GM18517 (cell line): Measurements from ENCODE around the gene INKA2.

Experiments
- ATAC-seq: cut with Tn5 transposase; IDR thresholded peaks from one replicate; pipeline ENCODE4 v1.9.1; 2021; ENCODE audit warnings: mild to moderate bottlenecking, moderate library complexity; ENCODE audit not compliant: unreplicated experiment

Gene INKA2

GRCh38 chr1:111739194-111739924 is at the start of gene INKA2:
Gene INKA2 (minus strand): TSS chr1:111739395. CDS start chr1:111739242, 153 bp downstream.
- ATAC-seq, result peak; percentile 79

- ATAC-seq, result no peak
These were observed 47.5 kb upstream of the INKA2 start for GRCh38 chr1:111786669-111787207.

DNA sequence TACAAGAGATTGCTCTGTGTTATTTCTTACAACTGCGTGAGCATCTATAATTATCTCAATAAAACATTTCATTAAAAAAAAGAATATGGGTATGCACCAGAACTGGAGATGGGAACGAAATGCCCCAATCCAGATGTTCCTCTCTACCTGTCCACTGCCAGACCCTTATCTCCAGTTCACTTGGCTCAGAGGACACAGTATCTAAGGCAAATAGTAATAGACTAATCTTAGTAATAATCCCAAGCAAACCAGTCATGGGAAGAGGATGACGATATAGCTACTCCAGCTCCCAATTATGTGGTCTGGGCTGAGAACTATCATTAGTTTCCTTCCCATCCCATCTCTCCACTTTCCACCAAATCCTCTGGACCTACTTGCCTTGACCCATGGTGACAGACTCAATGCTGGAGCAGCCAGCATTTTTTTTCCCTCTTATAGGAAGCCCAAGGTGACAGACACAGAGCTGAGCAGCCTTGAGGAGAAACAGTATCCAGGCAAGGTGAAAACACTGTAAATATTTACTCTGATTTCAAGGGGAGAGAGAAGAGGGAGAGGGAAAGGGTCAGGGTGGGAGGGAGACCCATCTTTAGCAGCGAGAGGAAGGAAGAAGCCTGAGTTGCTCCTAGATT is 45.2 kb upstream of the INKA2 start:
- ATAC-seq, result no peak

DNA sequence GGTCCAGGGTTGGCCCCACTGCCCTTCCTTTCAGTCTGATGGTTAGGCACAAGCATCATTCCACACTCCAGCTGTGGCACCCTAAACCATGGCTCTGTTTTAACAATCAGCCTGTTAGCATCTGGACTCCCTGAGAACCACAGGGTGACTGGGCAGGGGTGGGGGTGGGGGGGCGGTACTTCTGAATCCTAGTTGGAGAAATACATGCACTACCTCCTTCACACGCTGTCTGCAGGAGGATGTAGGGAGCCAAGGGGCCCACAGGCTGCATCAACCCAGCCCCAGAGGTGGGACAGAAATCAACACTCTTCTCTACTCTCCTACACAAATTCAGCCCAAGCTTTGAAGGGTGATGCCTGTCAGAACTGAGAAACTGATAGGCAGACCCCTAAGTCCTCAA is 40.4 kb upstream of the INKA2 start:
- no peak for ATAC-seq

- ATAC-seq, result no peak
These were observed 39.4 kb upstream of the INKA2 start for GRCh38 chr1:111778541-111779051.

- ATAC-seq, result no peak
These were observed 38.9 kb upstream of the INKA2 start for GRCh38 chr1:111778066-111778465.

- no peak for ATAC-seq
These were observed 38.1 kb upstream of the INKA2 start for GRCh38 chr1:111777301-111777700.

- ATAC-seq, result no peak
These were observed 37.7 kb upstream of the INKA2 start for GRCh38 chr1:111776861-111777260.

GRCh38 chr1:111776391-111776790 is 37.2 kb upstream of the INKA2 start:
- ATAC-seq, result no peak

GRCh38 chr1:111775966-111776365 is 36.8 kb upstream of the INKA2 start:
- no peak for ATAC-seq

DNA sequence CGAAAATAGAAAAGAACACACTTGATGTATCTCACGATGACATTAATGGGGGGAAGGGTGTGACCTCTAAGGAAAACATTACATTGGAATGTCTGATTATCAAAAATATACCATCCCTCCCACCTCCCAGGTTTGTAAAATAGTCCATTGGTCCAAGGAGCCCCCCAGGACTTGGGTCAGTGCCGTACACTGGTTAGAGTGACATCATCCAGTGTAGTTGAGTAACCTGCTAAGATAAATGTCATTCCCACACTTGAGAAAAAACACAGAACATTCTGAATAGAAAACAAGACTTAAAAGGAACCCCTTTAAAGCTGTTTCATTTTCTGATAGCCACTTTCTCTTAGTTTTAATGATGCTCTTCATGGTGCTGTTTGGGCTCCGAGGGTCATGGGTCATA is 31.7 kb upstream of the INKA2 start:
- no peak for ATAC-seq

DNA sequence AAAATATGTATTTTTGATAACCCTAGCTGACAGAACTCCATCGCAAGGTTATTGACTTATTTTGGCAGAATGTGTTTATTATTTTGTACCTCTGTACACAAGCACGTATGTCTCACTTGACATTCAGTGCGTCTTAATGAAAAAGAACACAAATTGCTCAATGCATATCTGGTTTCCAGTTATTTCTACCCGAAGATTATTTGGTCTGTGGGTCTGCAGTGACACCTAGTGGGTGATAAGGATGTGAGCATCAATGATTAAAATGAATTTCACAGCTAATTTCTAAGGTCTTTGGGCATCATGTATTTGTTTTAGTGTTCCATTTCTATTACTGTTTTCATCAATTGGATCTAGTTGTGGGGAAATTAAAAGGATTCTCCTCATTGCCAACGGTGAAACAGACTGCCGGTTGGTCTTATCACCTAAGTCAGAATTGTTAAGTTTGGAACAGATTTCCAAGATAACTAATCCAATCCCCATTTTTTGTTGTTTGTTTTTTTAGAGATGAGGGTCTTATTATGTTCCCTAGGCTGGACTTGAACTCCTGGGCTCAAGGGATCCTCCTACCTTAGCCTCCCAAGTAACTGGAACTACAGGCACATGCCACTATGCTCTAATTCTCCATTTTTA is 30.4 kb upstream of the INKA2 start:
- ATAC-seq, result no peak

DNA sequence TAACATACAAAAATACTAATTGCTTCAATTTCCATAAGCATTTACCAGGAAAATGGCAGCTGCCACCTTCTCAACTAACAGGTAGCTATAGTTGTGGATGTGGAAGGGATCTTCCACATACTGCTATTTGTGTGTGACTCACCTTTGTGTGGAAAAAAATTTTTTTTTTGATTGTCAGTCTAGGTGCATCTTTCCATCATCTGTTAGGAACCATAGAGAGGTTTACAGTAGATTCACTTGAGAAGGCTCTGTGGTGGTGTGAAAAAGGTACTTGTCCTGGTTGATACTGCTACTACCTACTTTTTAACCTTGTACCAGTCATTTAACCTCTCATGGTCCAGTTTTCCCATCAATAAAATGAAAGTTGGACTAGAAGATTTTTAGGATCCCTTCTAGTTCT is 29.4 kb upstream of the INKA2 start:
- ATAC-seq, result no peak

DNA sequence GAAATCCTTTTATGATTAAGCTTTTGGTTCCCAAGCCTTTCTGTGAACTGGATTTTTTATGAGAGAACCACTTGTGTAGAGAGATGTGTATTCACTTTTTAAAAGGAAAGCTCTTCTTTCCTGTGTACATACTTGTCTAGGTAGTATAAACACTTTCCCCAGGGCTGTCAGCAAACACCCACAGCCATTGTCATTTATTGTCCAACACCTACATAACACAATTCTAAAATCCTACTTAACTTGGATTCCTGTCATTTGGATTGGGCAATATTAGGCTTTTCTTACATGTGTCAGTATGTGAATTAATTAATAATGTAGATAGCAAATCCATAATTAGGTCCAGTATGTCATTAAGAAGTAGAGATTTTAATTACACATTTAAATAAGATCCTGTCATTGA is 28.8 kb upstream of the INKA2 start:
- no peak for ATAC-seq

GRCh38 chr1:111762332-111762731 is 23.1 kb upstream of the INKA2 start:
- no peak for ATAC-seq

DNA sequence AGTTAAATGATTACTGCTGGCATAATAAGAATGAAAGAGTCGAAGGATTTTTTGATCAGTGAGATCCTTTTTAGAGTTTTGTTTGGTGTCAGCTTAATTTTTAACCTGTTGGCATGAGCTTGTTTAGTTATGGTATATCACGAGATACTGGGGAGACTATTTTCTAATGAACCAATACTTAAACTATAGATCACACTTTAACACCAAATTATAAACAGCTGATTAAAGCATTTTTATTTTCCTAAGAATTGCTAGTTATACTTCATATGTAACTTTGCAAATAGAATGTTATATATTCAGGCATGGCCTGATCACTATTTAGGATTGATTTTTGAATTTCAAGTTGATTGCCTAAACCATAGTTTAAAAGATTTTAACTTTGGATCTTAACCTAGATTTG is 22.5 kb upstream of the INKA2 start:
- no peak for ATAC-seq

DNA sequence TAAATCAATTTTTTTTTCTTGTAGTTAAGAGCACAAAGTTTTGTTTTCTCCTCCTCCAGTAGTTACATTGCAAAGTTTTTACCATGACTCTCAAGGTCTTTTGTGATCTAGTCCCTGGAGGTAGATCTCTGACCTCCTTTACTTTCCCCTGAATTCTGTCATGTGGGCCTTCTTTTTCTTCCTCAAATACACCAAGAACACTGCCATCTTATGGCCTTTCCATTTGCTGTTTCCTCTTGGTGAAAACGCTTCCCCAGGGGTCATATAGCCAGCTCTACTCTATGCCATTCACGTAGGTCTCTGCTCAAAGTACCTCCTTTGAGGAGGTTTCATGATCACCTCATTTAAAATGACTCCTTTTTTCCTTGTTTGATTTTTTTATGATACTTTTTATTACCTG is 19.2 kb upstream of the INKA2 start:
- no peak for ATAC-seq

- ATAC-seq, result no peak
These were observed 16.9 kb upstream of the INKA2 start for GRCh38 chr1:111756124-111756513.

DNA sequence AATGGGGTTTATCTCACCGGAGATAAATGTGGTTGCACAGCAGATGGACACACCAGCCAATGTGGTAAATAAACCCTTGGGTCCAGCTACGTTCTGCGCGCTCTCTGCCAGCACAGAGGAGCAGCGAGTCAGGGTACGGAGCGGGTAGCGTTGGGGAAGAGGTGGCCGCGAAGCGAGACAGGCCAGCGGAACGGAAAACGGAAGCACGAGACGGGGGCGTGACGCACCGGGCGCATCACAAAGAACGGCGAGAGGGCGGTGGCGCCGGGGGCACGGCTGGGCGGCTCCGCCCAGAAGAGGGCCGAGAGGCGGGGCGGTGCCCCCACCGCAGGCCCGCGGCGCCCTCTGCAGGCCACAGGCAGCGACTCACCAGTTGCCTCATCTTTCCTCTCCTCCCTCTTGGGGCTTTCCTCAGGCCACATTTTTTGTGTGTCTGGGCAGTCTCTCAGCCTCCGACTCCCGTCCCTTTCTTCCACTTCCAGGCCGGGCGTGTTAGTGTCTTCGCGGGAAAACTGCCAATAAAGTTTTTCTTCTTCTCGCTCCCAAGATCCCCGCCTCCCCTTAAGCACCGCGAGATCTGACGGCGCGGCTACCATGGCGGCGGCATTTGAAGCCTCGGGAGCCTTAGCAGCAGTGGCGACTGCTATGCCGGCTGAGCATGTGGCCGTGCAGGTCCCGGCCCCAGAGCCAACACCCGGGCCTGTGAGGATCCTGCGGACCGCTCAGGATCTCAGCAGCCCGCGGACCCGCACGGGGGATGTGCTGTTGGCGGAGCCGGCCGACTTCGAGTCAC is 16.3 kb upstream of the INKA2 start, which contains the start of gene DDX20:
Gene DDX20, plus strand, starts transcription at position 571 of the 793 bp plus-strand sequence. Its CDS starts 24 bp downstream, at position 595.
- ATAC-seq, result peak; percentile 82

- ATAC-seq, result peak; percentile 13
These were observed 15.8 kb upstream of the INKA2 start for GRCh38 chr1:111754984-111755330.
